Activated naive CD4-positive, alpha-beta T cell treated with anti-CD3 and anti-CD28 coated beads for 36 hours (primary cell): ENCODE measurements around the gene CASP8. TPM values are rescaled to one million over a fixed set of nuclear protein-coding genes. Genes with fewer than 3 reads are reported as not detected.
"Not testable (repeated sequence)": the region's sequence is repeated elsewhere in the genome, so short reads cannot be mapped to it uniquely, and the experiment has no call there.

Experiments used
- CTCF ChIA-PET: fragments of 350-600 bp; sonication (Branson Sonifier 250); formaldehyde crosslinking; loops from one replicate; lab custom pipeline; 2021; ENCODE audit warnings: antibody characterized with exemption; lab: Charles Lee
- DNase-seq: peaks from one replicate; pipeline ENCODE4 v3.0.0-alpha.2; 2020
- H3K27ac Mint-ChIP-seq: one replicate; pipeline ENCODE4 v1.8.0; 2021; ENCODE audit warnings: mild to moderate bottlenecking, mixed read lengths
- H3K27me3 Mint-ChIP-seq: one replicate; pipeline ENCODE4 v1.8.0; 2021; ENCODE audit warnings: low read depth, mixed read lengths
- H3K36me3 Mint-ChIP-seq: one replicate; pipeline ENCODE4 v1.8.0; 2021; ENCODE audit warnings: low read depth, mixed read lengths
- H3K4me1 Mint-ChIP-seq: one replicate; pipeline ENCODE4 v1.8.0; 2021; ENCODE audit warnings: low read depth, mixed read lengths
- H3K4me3 Mint-ChIP-seq: one replicate; pipeline ENCODE4 v1.8.0; 2021; ENCODE audit warnings: mild to moderate bottlenecking, moderate library complexity, mixed read lengths
- H3K9me3 Mint-ChIP-seq: one replicate; pipeline ENCODE4 v1.8.0; 2021; ENCODE audit warnings: mixed read lengths
- intact Hi-C: fragments of 100-400 bp; cut with micrococcal nuclease; formaldehyde crosslinking; loops from one replicate; pipeline ENCODE4 v1.15.1; 2023
- total RNA-seq, 2 experiments: library from RNA; stranded (reverse); gene quantifications; one replicate each; pipeline ENCODE4 v1.2.3, GENCODE V29; 2021

Gene CASP8
- total RNA-seq, 2 experiments from 2014 or later = 37.0 to 39.8 TPM

DNA sequence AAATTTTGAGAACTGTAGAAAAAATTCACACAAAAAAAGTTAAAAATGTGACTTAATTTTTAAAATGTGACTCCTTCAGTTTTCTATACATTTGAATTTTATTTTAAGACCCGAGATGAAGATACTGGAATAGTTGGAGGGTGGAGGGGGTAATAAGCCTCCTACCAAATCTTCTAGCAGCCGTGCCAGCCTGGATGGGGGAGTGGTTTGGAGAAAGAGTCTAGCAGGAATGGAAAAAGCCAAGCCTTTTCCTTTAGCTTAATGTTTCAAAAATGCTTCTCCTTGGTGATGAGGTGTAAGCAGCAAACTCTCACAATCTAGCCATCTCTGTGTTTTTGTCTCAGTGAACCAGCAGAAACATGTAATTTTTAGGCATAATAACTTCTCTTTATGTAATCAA, 14.7 kb downstream of the CASP8 start:
- Mint-ChIP-seq H3K9me3 (no peaks in the 10 kb centered on the region), H3K4me3 (no peak overlapping the region), H3K4me1 (peaks cover 48% of the 10 kb centered on the region), H3K27me3 (no peaks in the 10 kb centered on the region), H3K36me3 (peaks cover 57% of the 10 kb centered on the region), H3K27ac (no peak overlapping the region)
- intact Hi-C loops = no loop called here
- CTCF ChIA-PET = interaction anchor here (1.1 to 1.7 kb wide), 3 partner anchors 13 to 89 kb away, joined by 3 to 6 read pairs (median 3); no protein-coding TSS in a partner anchor
- DNase-seq = no peak

DNA sequence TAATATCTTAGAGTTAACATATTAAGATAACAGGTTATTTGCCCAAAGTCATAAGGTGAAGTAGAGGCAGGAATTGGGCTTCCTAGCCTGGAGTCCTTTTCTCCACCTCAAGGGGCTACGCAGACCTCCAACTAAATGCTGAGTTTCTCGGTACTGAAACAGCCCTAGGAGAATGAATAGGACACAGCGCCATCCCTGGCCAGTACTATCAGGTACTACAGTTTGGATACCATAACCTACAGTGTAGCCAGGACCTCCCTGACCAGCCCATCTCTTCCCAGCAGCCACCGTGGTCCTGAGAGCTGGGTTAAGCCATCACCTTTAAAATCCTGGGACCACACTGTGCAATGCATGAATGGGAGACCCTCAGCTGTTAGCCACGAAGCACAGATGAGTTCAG, 15.7 kb downstream of the CASP8 start:
- peaks cover 46% of the 10 kb centered on the region for H3K4me1 Mint-ChIP-seq
- H3K27ac Mint-ChIP-seq = no peak overlapping the region
- no peaks in the 10 kb centered on the region for H3K27me3 Mint-ChIP-seq
- H3K4me3 Mint-ChIP-seq = no peak overlapping the region
- intact Hi-C loops = no loop called here
- H3K9me3 Mint-ChIP-seq = no peaks in the 10 kb centered on the region
- CTCF ChIA-PET = interaction anchor here (1.1 to 1.7 kb wide), 3 partner anchors 39 to 88 kb away, joined by 3 read pairs; no protein-coding TSS in a partner anchor
- DNase-seq = no peak
- H3K36me3 Mint-ChIP-seq = peaks cover 58% of the 10 kb centered on the region

DNA sequence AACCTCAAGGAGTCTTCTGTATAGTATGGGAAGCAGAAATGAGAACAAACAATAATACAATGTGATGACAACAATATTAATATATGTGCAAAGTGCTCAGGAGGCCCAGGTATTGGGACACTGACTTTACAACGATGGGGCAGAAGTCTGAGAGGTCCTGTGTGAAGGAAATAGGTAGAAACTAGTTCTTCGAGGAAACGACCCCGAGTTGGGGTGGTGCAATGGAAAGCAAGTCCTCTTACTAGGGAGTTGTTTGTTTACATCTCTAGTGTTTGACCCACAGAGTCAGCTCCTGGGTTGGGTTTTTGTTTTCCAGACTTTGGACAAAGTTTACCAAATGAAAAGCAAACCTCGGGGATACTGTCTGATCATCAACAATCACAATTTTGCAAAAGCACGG, 16.2 kb downstream of the CASP8 start:
- H3K4me3 Mint-ChIP-seq = no peak overlapping the region
- H3K36me3 Mint-ChIP-seq = peaks cover 56% of the 10 kb centered on the region
- CTCF ChIA-PET = interaction anchor here (0.8 to 1.7 kb wide), 4 partner anchors 15 to 87 kb away, joined by 3 to 5 read pairs (median 4); no protein-coding TSS in a partner anchor
- no peak overlapping the region for H3K27ac Mint-ChIP-seq
- no peaks in the 10 kb centered on the region for H3K9me3 Mint-ChIP-seq
- intact Hi-C loops = no loop called here
- H3K27me3 Mint-ChIP-seq = no peaks in the 10 kb centered on the region
- no peak for DNase-seq
- peaks cover 41% of the 10 kb centered on the region for H3K4me1 Mint-ChIP-seq

DNA sequence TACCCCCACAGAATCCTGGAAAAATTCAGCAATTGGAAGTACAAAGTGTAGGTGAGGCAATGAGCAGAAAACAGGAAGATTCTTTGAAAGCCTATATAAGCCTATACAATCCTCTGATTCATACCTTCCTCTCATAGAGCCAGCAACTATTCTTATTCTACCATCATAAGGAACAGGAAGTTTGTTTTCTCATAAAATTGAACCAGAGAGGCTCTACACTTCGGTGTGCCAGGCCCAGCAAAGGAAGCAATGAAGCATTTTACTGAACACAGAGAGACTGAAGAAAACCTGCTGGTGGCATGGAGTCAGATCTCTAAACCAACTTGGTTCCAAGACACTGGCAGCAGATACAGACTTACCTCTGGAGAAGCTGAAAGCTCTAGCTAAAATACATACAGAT, 18.7 kb downstream of the CASP8 start:
- Mint-ChIP-seq H3K27ac (peak overlapping the region; percentile 73), H3K27me3 (no peaks in the 10 kb centered on the region), H3K4me3 (no peak overlapping the region), H3K4me1 (peaks cover 18% of the 10 kb centered on the region), H3K36me3 (peaks cover 41% of the 10 kb centered on the region), H3K9me3 (no peaks in the 10 kb centered on the region)
- CTCF ChIA-PET = interaction anchor here (0.9 to 2.1 kb wide), 3 partner anchors 16 to 86 kb away, joined by 3 to 6 read pairs (median 4); no protein-coding TSS in a partner anchor
- peak; percentile 37 for DNase-seq
- intact Hi-C loops = loop anchor here (1.0 to 2.0 kb wide), 2 partner anchors 16 to 43 kb away; no protein-coding TSS in a partner anchor

DNA sequence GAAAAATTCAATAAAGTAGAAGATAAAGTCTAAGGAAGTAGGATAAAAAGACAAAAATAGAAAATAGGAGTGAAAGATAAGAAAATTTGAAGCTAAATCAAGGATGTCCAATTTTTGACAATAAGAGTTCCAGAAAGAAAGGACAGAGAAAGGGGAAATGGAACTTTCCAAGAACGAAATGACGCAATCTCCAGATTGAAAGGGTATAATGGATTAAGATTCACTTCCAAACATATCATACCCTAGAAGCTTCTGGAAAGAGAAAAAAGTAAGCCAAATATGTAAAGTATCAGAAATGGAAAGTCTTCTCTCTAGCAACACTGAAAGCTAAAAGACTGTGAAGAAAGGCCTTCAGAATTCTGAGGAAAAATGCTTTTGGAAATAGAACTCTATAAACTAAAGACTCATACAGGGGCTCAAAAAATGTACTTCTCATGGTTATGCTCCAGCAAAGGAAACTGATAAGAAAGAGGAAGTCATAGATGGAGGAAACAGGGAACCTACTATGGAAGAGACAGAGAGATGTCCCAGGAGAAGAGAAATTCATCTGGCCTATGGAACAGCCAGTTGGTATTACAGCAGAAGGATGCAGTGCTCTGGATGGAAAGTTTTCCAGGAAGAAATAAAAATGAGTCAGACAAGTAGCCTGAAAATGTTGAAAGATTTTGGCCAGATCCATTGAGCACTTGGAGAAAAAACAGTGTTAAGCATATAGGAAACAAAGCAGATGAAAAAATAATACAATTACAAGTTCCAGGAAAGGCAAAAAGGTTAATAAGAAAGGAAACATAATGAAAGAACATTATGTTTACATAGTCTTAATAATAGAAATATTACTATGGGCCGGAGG, 20.1 kb downstream of the CASP8 start:
- peaks cover 18% of the 10 kb centered on the region for H3K4me1 Mint-ChIP-seq
- no peak for DNase-seq
- CTCF ChIA-PET = interaction anchor here (0.8 to 2.1 kb wide), 2 partner anchors 18 to 83 kb away, joined by 3 to 6 read pairs; no protein-coding TSS in a partner anchor
- no peak overlapping the region for H3K4me3 Mint-ChIP-seq
- H3K9me3 Mint-ChIP-seq = no peaks in the 10 kb centered on the region
- H3K36me3 Mint-ChIP-seq = peaks cover 40% of the 10 kb centered on the region
- no peaks in the 10 kb centered on the region for H3K27me3 Mint-ChIP-seq
- peak overlapping the region; percentile 18 for H3K27ac Mint-ChIP-seq
- intact Hi-C loops = no loop called here

DNA sequence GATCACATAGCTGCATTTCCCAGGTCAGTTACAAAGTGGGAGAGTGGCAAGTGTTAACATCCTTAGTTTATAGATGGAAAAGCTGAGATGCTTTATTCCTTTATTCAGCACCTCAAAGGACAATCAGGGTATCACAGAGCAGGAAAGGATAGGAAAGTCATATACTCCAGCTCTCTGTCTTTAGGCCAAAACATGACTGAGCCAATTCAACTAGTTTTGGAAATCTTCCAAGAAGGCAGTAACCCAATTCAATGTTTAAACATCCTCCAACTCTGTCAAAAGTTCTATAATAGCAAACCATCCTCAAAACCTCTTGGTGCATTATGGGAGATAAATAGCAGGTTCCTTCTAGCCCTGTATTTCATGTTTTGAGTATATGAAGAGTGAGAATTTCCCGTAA, 25.2 kb downstream of the CASP8 start:
- Mint-ChIP-seq H3K9me3 (peaks cover 6% of the 10 kb centered on the region), H3K4me1 (peaks cover 2% of the 10 kb centered on the region), H3K36me3 (peaks cover 54% of the 10 kb centered on the region), H3K4me3 (no peak overlapping the region), H3K27ac (no peak overlapping the region), H3K27me3 (no peaks in the 10 kb centered on the region)
- no peak for DNase-seq
- CTCF ChIA-PET = interaction anchor here (1.2 kb wide), 1 partner anchor 78 kb away, joined by 3 read pairs; no protein-coding TSS in a partner anchor
- intact Hi-C loops = no loop called here

DNA sequence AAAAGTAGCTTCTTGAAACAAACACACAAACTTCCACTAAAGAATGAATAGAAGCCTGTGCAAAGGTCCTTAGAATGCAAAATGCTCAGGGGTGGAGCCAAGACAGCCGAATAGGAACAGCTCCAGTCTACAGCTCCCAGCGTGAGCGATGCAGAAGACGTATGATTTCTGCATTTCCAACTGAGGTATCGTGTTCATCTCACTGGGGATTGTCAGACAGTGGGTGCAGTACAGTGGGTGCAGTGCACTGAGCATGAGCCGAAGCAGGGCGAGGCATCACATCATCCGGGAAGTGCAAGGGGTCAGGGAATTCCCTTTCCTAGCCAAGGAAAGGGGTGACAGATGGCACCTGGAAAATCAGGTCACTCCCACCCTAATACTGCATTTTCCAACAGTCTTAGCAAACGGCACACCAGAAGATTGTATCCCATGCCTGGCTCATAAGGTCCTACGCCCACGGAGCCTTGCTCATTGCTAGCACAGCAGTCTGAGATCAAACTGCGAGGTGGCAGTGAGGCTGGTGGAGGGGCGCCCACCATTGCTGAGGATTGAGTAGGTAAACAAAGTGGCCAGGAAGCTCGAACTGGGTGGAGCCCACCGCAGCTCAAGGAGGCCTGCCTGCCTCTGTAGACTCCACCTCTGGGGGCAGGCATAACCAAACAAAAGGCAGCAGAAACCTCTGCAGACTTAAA, 30.3 kb downstream of the CASP8 start:
- intact Hi-C loops, H3K4me3 Mint-ChIP-seq, H3K27ac Mint-ChIP-seq, DNase-seq, H3K4me1 Mint-ChIP-seq, H3K27me3 Mint-ChIP-seq: not testable (repeated sequence)
- CTCF ChIA-PET = interaction anchor here (2.2 kb wide), 1 partner anchor 8 kb away, joined by 7 read pairs; no protein-coding TSS in a partner anchor
- Mint-ChIP-seq H3K9me3 (peaks cover 28% of the 10 kb centered on the region), H3K36me3 (peaks cover 63% of the 10 kb centered on the region)

DNA sequence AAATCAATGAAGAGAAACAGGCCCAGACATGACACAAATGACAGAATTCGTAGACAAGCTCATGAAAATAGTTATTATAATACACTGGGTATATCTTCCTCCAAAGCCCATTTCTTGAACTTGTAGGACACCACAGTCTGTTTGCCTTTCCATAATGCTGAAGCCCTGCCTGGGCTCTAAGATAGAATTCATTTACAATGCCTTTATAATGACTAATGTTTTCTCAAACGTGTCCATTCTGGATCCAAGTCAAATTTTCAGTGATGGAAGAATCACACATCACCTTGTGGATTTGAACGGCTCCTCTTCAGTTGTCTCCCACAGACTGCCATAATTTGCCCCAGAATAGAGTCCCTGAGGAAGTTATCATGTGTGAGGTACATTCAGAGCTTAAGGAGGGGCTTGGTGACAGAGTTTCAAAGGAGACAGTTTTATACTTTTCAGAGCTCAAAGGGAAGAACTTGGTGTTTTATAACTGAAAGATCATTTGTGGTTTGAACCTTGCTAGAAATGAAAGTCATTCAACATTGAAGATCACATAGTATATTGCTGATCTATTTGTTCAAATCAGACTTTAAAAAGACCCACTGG, 38.2 kb downstream of the CASP8 start:
- no peak overlapping the region for H3K27ac Mint-ChIP-seq
- intact Hi-C loops = no loop called here
- no peaks in the 10 kb centered on the region for H3K27me3 Mint-ChIP-seq
- no peak for DNase-seq
- peaks cover 35% of the 10 kb centered on the region for H3K36me3 Mint-ChIP-seq
- no peak overlapping the region for H3K4me3 Mint-ChIP-seq
- H3K9me3 Mint-ChIP-seq = peaks cover 32% of the 10 kb centered on the region
- peaks cover 5% of the 10 kb centered on the region for H3K4me1 Mint-ChIP-seq
- CTCF ChIA-PET = interaction anchor here (0.6 to 1.7 kb wide), 5 partner anchors 9 to 1795 kb away, joined by 3 to 7 read pairs (median 4); no protein-coding TSS in a partner anchor

DNA sequence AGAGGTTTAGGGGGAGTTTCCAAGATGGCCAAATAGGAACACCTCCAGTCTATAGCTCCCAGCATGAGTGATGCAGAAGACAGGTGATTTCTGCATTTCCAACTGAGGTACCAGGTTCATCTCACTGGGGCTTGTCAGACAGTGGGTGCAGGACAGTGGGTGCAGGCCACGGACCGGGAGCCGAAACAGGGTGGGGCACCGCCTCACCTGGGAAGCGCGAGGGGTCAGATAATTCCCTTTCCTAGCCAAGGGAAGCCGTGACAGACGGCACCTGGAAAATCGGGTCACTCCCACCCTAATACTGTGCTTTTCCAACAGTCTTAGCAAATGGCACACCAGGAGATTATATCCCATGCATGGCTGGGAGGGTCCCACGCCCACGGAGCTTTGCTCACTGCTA, 39.6 kb downstream of the CASP8 start:
- H3K4me3 Mint-ChIP-seq, H3K4me1 Mint-ChIP-seq, DNase-seq, H3K27ac Mint-ChIP-seq, H3K27me3 Mint-ChIP-seq, intact Hi-C loops: not testable (repeated sequence)
- Mint-ChIP-seq H3K9me3 (peaks cover 29% of the 10 kb centered on the region), H3K36me3 (peaks cover 36% of the 10 kb centered on the region)
- CTCF ChIA-PET = interaction anchor here (1.4 to 1.7 kb wide), 2 partner anchors 10 to 64 kb away, joined by 4 to 7 read pairs; no protein-coding TSS in a partner anchor

DNA sequence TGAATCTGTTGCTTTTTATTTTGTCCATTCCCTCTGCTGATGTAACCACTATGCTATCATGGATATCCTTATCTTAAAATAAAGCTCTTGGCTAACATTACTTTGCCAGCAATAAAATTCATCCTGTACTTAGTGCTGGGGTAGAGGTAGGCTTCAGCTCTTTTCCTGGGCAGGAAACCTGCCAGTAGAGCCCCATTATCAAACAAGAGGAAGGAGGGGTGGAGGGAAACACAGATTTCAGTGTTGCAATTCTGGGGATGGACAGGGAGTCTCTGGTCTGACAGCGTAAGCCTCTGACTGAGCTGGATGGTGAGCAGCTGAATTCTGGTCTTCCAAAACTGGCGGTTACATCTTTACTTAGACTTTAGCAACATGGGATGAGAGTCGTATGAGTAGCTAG, 47.5 kb downstream of the CASP8 start:
- peaks cover 22% of the 10 kb centered on the region for H3K36me3 Mint-ChIP-seq
- H3K4me3 Mint-ChIP-seq = no peak overlapping the region
- H3K27me3 Mint-ChIP-seq = no peaks in the 10 kb centered on the region
- peaks cover 6% of the 10 kb centered on the region for H3K9me3 Mint-ChIP-seq
- CTCF ChIA-PET = interaction anchor here (0.6 kb wide), 2 partner anchors 63 to 190 kb away, joined by 3 read pairs; no protein-coding TSS in a partner anchor
- no peak for DNase-seq
- no peaks in the 10 kb centered on the region for H3K4me1 Mint-ChIP-seq
- no peak overlapping the region for H3K27ac Mint-ChIP-seq
- intact Hi-C loops = no loop called here

DNA sequence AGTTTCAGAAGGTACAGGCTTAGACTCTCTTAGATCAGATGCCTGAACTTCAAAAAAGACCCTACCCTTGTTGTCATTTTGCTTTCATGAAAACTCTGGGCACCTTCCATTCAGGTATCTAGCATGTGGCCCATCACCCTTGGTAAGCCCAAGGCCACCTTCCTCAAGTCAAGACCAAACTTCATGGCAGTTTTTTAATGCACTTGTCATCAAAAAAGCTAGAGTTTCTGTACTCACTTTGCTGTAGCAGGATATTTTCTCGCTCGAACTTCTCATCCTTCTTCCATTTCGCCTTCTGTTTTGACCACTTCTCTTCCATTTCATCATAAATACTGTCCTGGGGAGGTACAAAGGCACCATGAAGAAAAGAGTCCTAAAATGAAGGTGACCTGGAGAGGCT, 48.6 kb downstream of the CASP8 start:
- H3K27ac Mint-ChIP-seq = no peak overlapping the region
- H3K4me1 Mint-ChIP-seq = no peaks in the 10 kb centered on the region
- CTCF ChIA-PET = no interaction called here
- peaks cover 25% of the 10 kb centered on the region for H3K36me3 Mint-ChIP-seq
- H3K9me3 Mint-ChIP-seq = peaks cover 7% of the 10 kb centered on the region
- H3K4me3 Mint-ChIP-seq = no peak overlapping the region
- intact Hi-C loops = no loop called here
- DNase-seq = no peak
- no peaks in the 10 kb centered on the region for H3K27me3 Mint-ChIP-seq

DNA sequence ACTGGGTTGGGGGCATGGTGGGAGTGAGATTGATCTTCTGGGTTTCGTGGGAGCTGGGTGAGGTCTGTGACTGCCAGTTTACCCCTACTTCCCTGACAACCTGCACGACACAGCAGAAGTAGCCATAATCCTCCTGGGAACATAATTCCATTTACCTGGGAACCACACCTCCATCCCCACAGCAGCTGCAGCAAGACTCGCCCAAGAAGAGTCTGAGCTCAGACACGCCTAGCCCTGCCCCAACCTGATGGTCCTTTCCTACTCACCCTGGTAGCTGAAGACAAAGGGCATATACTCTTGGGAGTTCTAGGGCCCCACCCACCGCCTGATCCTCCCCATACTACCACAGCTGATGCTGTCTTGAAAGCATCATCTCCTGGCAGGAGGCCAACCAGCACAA, 53.0 kb downstream of the CASP8 start:
- no peak overlapping the region for H3K4me3 Mint-ChIP-seq
- no peaks in the 10 kb centered on the region for H3K4me1 Mint-ChIP-seq
- H3K27ac Mint-ChIP-seq = no peak overlapping the region
- intact Hi-C loops = no loop called here
- peaks cover 39% of the 10 kb centered on the region for H3K36me3 Mint-ChIP-seq
- H3K27me3 Mint-ChIP-seq = no peaks in the 10 kb centered on the region
- DNase-seq = no peak
- CTCF ChIA-PET = no interaction called here
- H3K9me3 Mint-ChIP-seq = peaks cover 14% of the 10 kb centered on the region
